RPMI8226 (cell line): ENCODE data around the gene RAMP3.

Source experiments
- DNase-seq: peaks from one replicate; pipeline ENCODE4 v3.0.0-alpha.2; 2015

RAMP3 gene

DNA sequence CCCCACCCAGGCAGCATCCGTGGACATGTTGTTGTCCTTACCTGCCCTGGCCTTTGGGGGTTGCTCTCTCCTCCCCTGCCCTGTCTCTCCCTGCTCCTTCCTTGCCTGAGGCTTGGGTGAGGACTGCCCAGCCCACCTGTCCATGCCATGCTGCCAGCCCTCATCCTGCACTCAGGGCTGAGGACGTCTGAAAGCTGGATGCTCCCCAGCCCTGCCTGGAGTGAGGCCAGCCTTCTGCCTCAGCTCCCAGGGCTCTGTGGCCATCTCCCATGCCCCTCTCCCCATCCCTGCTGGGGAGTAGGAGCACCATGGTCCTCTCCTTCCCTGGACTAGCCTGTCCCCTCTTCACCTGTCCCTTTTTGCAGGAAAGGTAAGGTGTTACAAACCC lies 68.4 kb downstream of the RAMP3 start:
- DNase-seq = no peak

GRCh38 chr7:45229156-45229920 lies 71.7 kb downstream of the RAMP3 start:
- DNase-seq = no peak

DNA sequence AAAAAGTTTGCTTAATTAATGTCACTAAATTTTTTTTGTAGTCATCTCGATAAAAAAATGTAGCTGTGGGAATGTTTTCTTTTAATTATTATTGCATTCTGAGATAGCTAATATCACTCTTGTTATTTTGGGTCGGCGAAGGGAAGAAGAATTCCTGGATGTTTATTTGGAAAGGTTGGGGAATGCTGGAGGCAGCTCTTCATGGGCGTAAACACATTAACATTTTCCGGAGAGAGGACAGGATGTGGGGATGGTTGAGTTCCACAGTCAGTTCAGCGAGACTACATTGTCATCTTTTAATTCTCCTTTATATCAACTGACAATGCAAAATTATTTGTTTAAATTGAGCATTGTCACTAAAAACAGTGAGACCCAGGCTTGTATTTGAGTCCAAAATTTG lies 72.5 kb downstream of the RAMP3 start:
- no peak for DNase-seq

DNA sequence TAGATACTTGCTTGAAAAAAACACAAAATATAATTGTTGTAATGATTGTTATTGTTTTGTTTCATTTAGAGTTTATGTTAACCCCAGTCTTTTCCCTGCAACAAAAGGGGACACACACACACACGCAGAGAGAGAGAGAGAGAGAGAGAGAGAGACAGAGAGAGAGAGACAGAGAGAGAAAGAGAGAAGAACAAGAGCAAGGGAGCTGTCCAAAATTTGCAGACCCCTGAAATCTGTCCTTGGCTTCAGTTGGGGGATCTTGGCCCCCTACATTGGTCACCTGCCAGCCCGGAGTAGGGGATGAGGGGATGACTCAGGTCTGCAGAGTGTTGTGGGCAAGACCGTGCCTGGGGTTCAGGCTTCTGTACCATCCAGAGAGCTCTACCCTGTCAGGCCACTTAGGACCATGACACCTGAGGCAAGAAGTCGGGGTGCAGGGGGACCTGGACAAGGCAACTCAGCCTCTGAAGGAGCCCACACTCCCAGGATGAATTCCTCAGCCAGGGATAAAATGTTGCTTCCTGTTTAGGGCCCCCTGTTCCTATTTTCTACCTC lies 73.1 kb downstream of the RAMP3 start:
- no peak for DNase-seq

GRCh38 chr7:45233249-45233775 lies 75.7 kb downstream of the RAMP3 start:
- DNase-seq = no peak
